ENCODE results near the gene PACS1. TPM values are rescaled to one million over a fixed set of nuclear protein-coding genes. Genes with fewer than 3 reads are reported as not detected.

Gene PACS1
- polyA plus RNA-seq, 1 experiment: 27.1 TPM

DNA sequence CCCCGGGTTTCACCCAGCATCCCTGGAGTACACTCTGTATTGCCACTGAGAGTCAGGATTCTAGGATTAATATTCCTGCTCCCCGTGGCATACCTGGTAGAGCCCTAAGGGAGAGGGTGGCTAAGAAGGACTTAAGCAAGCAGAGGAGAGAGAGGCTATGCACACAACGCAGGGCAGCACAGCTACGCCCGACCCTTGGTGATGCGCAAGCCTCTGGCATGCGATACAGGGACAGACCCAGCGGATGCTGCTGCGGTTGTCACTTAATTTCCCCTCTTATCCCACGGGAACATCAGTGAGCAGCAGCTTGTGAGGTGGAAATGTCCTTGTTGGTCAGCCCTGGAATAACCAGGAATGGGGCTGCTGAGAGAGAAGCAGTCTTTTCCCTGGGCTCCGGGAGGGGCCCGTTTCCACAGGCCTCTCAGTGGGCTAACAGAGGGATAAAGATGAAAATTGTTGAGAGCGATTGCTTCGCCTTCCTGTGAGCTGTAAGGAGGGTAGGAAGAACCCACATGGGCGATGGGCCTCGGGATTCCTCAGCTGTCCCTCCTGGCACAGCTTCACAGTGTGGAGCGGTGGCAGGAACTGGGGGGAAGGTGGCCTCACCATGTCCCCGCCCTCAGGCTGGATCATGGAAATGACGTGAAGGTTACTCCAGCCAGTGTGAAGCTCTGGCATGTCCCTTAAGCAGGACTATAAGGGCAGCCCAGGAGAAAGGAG lies 149.9 kb downstream of the PACS1 start:
- CTCF ChIA-PET: interaction anchor here (1.4 to 1.9 kb wide), 2 partner anchors 62 to 151 kb away, joined by 4 to 5 read pairs; no protein-coding TSS in a partner anchor
- Histone ChIP-seq H3K27ac (ENCODE audit: low read depth, low read length) (no peak overlapping the region), H3K9me3 (ENCODE audit: control insufficient read depth, insufficient read depth, low read length) (no peaks in the 10 kb centered on the region), H3K27me3 (ENCODE audit: control insufficient read depth, insufficient read depth, low read length) (no peaks in the 10 kb centered on the region), H3K4me3 (ENCODE audit: low read depth, low read length) (no peak overlapping the region)
- TF ChIP-seq, protein P1, sequence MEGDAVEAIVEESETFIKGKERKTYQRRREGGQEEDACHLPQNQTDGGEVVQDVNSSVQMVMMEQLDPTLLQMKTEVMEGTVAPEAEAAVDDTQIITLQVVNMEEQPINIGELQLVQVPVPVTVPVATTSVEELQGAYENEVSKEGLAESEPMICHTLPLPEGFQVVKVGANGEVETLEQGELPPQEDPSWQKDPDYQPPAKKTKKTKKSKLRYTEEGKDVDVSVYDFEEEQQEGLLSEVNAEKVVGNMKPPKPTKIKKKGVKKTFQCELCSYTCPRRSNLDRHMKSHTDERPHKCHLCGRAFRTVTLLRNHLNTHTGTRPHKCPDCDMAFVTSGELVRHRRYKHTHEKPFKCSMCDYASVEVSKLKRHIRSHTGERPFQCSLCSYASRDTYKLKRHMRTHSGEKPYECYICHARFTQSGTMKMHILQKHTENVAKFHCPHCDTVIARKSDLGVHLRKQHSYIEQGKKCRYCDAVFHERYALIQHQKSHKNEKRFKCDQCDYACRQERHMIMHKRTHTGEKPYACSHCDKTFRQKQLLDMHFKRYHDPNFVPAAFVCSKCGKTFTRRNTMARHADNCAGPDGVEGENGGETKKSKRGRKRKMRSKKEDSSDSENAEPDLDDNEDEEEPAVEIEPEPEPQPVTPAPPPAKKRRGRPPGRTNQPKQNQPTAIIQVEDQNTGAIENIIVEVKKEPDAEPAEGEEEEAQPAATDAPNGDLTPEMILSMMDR (IDR thresholded peaks at IDR 0.05; ENCODE audit: low read depth, low read length): no peak
- DNase-seq (ENCODE audit: low read depth, low spot score): no peak
- POLR2A ChIA-PET: no interaction called here

GRCh38 chr11:66220566-66220935 lies 150.5 kb downstream of the PACS1 start:
- ChIA-PET CTCF (interaction anchor here (1.4 to 1.9 kb wide), 2 partner anchors 62 to 152 kb away, joined by 4 to 5 read pairs; no protein-coding TSS in a partner anchor), POLR2A (no interaction called here)
- no peaks in the 10 kb centered on the region for H3K27me3 ChIP-seq (ENCODE audit: control insufficient read depth, insufficient read depth, low read length)
- no peak overlapping the region for H3K4me3 ChIP-seq (ENCODE audit: low read depth, low read length)
- no peak overlapping the region for H3K27ac ChIP-seq (ENCODE audit: low read depth, low read length)
- DNase-seq (ENCODE audit: low read depth, low spot score): no peak
- TF ChIP-seq, protein P1 (IDR thresholded peaks at IDR 0.05; ENCODE audit: low read depth, low read length): no peak
- H3K9me3 ChIP-seq (ENCODE audit: control insufficient read depth, insufficient read depth, low read length): no peaks in the 10 kb centered on the region

DNA sequence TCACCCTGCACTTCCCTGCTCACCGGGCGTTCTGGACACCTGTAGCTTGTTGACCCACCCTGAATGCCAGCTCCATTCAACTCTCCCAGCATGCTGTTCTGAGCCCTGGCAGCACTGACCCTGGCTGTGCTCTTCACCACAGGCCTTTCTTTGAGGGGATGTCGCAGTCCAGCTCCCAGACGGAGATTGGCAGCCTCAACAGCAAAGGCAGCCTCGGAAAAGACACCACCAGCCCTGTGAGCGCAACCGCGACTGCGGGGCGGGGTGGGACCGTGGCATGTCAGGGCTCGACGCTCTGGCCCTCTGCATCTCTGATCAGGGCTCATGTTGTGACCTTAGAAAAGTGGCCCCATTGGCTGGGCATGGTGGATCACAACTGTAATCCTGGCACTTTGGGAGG lies 150.9 kb downstream of the PACS1 start:
- Histone ChIP-seq H3K9me3 (ENCODE audit: control insufficient read depth, insufficient read depth, low read length) (no peaks in the 10 kb centered on the region), H3K27ac (ENCODE audit: low read depth, low read length) (no peak overlapping the region), H3K4me3 (ENCODE audit: low read depth, low read length) (no peak overlapping the region), H3K27me3 (ENCODE audit: control insufficient read depth, insufficient read depth, low read length) (no peaks in the 10 kb centered on the region)
- ChIA-PET POLR2A (no interaction called here), CTCF (interaction anchor here (0.6 to 2.1 kb wide), 6 partner anchors 16 to 924 kb away, joined by 3 to 12 read pairs (median 6); partner anchors contain the start of gene YIF1A)
- TF ChIP-seq, protein P1 (IDR thresholded peaks at IDR 0.05; ENCODE audit: low read depth, low read length): no peak
- DNase-seq (ENCODE audit: low read depth, low spot score): no peak

- Histone ChIP-seq H3K9me3 (ENCODE audit: control insufficient read depth, insufficient read depth, low read length) (no peaks in the 10 kb centered on the region), H3K27ac (ENCODE audit: low read depth, low read length) (no peak overlapping the region), H3K4me3 (ENCODE audit: low read depth, low read length) (no peak overlapping the region), H3K27me3 (ENCODE audit: control insufficient read depth, insufficient read depth, low read length) (no peaks in the 10 kb centered on the region)
- CTCF ChIA-PET: interaction anchor here (0.8 to 3.1 kb wide), 38 partner anchors 8 to 169 kb away, joined by 3 to 15 read pairs (median 5); partner anchors contain the start of genes SF3B2 and YIF1A
- POLR2A ChIA-PET: interaction anchor here (0.6 to 1.3 kb wide), 2 partner anchors 22 to 68 kb away, joined by 3 to 4 read pairs; partner anchors contain the start of gene YIF1A
- TF ChIP-seq, protein P1 (IDR thresholded peaks at IDR 0.05; ENCODE audit: low read depth, low read length): no peak
- no peak for DNase-seq (ENCODE audit: low read depth, low spot score)
Observed at GRCh38 chr11:66221726-66222236, 151.7 kb downstream of the PACS1 start.

Measured in AG04450 (cell line).